Fibroblast of lung (primary cell): ENCODE measurements around the gene SH2D3C. TPM values are rescaled to one million over a fixed set of nuclear protein-coding genes. Genes with fewer than 3 reads are reported as not detected.

Experiments
- DNase-seq, 2 donors: peaks; one replicate each; pipeline versions ENCODE4 v3.0.0 to v3.0.0-alpha.2; 2010; ENCODE audit warnings: low read depth in 2 of 2
- H2AFZ ChIP-seq: 2 replicates; pipeline ENCODE4 v1.5.1; 2012; ENCODE audit warnings: low read length, control low read depth, inconsistent platforms
- H3K27ac ChIP-seq: 2 replicates; pipeline ENCODE4 v1.5.1; 2011; ENCODE audit warnings: low read length, control low read depth; ENCODE audit not compliant: insufficient read depth
- H3K27me3 ChIP-seq: 2 replicates; pipeline ENCODE4 v1.5.1; 2011; ENCODE audit warnings: mild to moderate bottlenecking, low read length; ENCODE audit not compliant: control insufficient read depth, insufficient read depth
- H3K36me3 ChIP-seq: 2 replicates; pipeline ENCODE4 v1.5.1; 2011; ENCODE audit warnings: low read length; ENCODE audit not compliant: control insufficient read depth, insufficient read depth
- H3K4me1 ChIP-seq: 2 replicates; pipeline ENCODE4 v1.5.1; 2011; ENCODE audit warnings: low read length; ENCODE audit not compliant: control insufficient read depth, insufficient read depth; ENCODE audit errors: extremely low read depth
- H3K4me2 ChIP-seq: 2 replicates; pipeline ENCODE4 v1.5.1; 2011; ENCODE audit warnings: low read length, control low read depth; ENCODE audit not compliant: insufficient read depth; ENCODE audit errors: extremely low read depth
- H3K4me3 ChIP-seq, 4 experiments: fragments of 200-600 bp in 1 of 4; sonication (generic) in 1 of 4; replicated peaks in 1 of 4; 2 replicates each; pipeline ENCODE4 v1.5.1; 2011 to 2016; ENCODE audit warnings: low read length in 4 of 4, low read depth in 3 of 4, mild to moderate bottlenecking in 3 of 4, control low read depth in 2 of 4, inconsistent platforms in 1 of 4, mixed read lengths in 1 of 4; ENCODE audit not compliant: insufficient read depth in 1 of 4; ENCODE audit errors: control extremely low read depth in 1 of 4
- H3K79me2 ChIP-seq: 2 replicates; pipeline ENCODE4 v1.5.1; 2012; ENCODE audit warnings: mild to moderate bottlenecking, low read length, inconsistent platforms; ENCODE audit not compliant: control insufficient read depth, insufficient read depth
- H3K9ac ChIP-seq: 2 replicates; pipeline ENCODE4 v1.5.1; 2011; ENCODE audit warnings: mild to moderate bottlenecking, low read length, control low read depth; ENCODE audit not compliant: insufficient read depth
- H3K9me3 ChIP-seq: 2 replicates; pipeline ENCODE4 v1.5.1; 2012; ENCODE audit warnings: low read depth, low read length; ENCODE audit not compliant: control insufficient read depth, insufficient read depth
- H4K20me1 ChIP-seq: 2 replicates; pipeline ENCODE4 v1.5.1; 2011; ENCODE audit warnings: low read length; ENCODE audit not compliant: control insufficient read depth, insufficient read depth; ENCODE audit errors: extremely low read depth
- EZH2 ChIP-seq: IDR thresholded peaks from 2 replicates; pipeline ENCODE4 v1.5.1; 2012; ENCODE audit warnings: low read length, control low read depth, mild to moderate bottlenecking; ENCODE audit errors: missing control alignments
- polyA plus RNA-seq, 2 donors: library from polyadenylated mRNA; depleted of rRNA in 1 of 2; stranded (reverse) in 1 of 2; unstranded in 1 of 2; fragments of >200 nt; gene quantifications; 2 replicates each; pipeline ENCODE4 v1.2.1, GENCODE V29; 2011 to 2012; ENCODE audit warnings: missing spikeins in 1 of 2
- total RNA-seq: library from RNA; depleted of rRNA; stranded (reverse); fragments of >200 nt; gene quantifications from 2 replicates; pipeline ENCODE4 v1.2.1, GENCODE V29; 2014
- TF ChIP-seq, protein P1 (sequence below), 2 donors: IDR thresholded peaks in 1 of 2; conservative IDR thresholded peaks in 1 of 2; 1 replicate in 1 of 2; 2 replicates in 1 of 2; pipeline ENCODE4 v1.5.1; 2011 to 2012; ENCODE audit warnings: low read length in 2 of 2, control low read depth in 1 of 2, inconsistent platforms in 1 of 2, low read depth in 1 of 2, mild to moderate bottlenecking in 1 of 2

SH2D3C gene
- total and polyA plus RNA-seq, 2 donors (not counting 1 experiment from before 2014, with no cell fraction given), result 1.2 TPM; not detected in 1

GRCh38 chr9:127731938-127732337 lies 46.5 kb downstream of the SH2D3C start:
- no peak overlapping the region for H3K27ac ChIP-seq
- H3K9me3 ChIP-seq, result no peaks in the 10 kb centered on the region
- no peaks in the 10 kb centered on the region for H4K20me1 ChIP-seq
- H3K4me3 ChIP-seq, result no peak overlapping the region
- no peak overlapping the region for H2AFZ ChIP-seq
- H3K4me1 ChIP-seq, result peaks cover 9% of the 10 kb centered on the region
- H3K36me3 ChIP-seq, result peaks cover 3% of the 10 kb centered on the region
- no peak for DNase-seq
- TF ChIP-seq EZH2, result no peak
- TF ChIP-seq, protein P1, sequence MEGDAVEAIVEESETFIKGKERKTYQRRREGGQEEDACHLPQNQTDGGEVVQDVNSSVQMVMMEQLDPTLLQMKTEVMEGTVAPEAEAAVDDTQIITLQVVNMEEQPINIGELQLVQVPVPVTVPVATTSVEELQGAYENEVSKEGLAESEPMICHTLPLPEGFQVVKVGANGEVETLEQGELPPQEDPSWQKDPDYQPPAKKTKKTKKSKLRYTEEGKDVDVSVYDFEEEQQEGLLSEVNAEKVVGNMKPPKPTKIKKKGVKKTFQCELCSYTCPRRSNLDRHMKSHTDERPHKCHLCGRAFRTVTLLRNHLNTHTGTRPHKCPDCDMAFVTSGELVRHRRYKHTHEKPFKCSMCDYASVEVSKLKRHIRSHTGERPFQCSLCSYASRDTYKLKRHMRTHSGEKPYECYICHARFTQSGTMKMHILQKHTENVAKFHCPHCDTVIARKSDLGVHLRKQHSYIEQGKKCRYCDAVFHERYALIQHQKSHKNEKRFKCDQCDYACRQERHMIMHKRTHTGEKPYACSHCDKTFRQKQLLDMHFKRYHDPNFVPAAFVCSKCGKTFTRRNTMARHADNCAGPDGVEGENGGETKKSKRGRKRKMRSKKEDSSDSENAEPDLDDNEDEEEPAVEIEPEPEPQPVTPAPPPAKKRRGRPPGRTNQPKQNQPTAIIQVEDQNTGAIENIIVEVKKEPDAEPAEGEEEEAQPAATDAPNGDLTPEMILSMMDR (conservative IDR thresholded peaks at IDR 0.05 in 1 of 2, IDR thresholded peaks at IDR 0.05 in 1 of 2; ENCODE audit: low read depth in 1 of 2, low read length in 2 of 2), result no peak
- H3K9ac ChIP-seq, result no peak overlapping the region
- H3K4me2 ChIP-seq, result no peak overlapping the region
- H3K79me2 ChIP-seq, result no peaks in the 10 kb centered on the region
- H3K27me3 ChIP-seq, result no peaks in the 10 kb centered on the region

GRCh38 chr9:127730799-127731410 lies 47.6 kb downstream of the SH2D3C start:
- no peak for TF ChIP-seq EZH2
- TF ChIP-seq, protein P1 (conservative IDR thresholded peaks at IDR 0.05 in 1 of 2, IDR thresholded peaks at IDR 0.05 in 1 of 2; ENCODE audit: low read depth in 1 of 2, low read length in 2 of 2), result no peak
- H2AFZ ChIP-seq, result no peak overlapping the region
- DNase-seq, result no peak
- no peaks in the 10 kb centered on the region for H3K79me2 ChIP-seq
- no peaks in the 10 kb centered on the region for H4K20me1 ChIP-seq
- no peaks in the 10 kb centered on the region for H3K9me3 ChIP-seq
- no peak overlapping the region for H3K27ac ChIP-seq
- H3K36me3 ChIP-seq, result peaks cover 3% of the 10 kb centered on the region
- H3K9ac ChIP-seq, result no peak overlapping the region
- H3K27me3 ChIP-seq, result no peaks in the 10 kb centered on the region
- H3K4me1 ChIP-seq, result peaks cover 9% of the 10 kb centered on the region
- no peak overlapping the region for H3K4me3 ChIP-seq
- no peak overlapping the region for H3K4me2 ChIP-seq

GRCh38 chr9:127730262-127730661 lies 48.2 kb downstream of the SH2D3C start:
- TF ChIP-seq EZH2, result no peak
- TF ChIP-seq, protein P1 (conservative IDR thresholded peaks at IDR 0.05 in 1 of 2, IDR thresholded peaks at IDR 0.05 in 1 of 2; ENCODE audit: low read depth in 1 of 2, low read length in 2 of 2), result no peak
- Histone ChIP-seq H3K36me3 (peaks cover 3% of the 10 kb centered on the region), H3K9ac (no peak overlapping the region), H3K27ac (no peak overlapping the region), H4K20me1 (no peaks in the 10 kb centered on the region), H3K4me2 (no peak overlapping the region), H3K4me1 (peaks cover 5% of the 10 kb centered on the region), H3K79me2 (no peaks in the 10 kb centered on the region), H3K27me3 (no peaks in the 10 kb centered on the region), H2AFZ (no peak overlapping the region), H3K9me3 (no peaks in the 10 kb centered on the region), H3K4me3 (no peak overlapping the region)
- DNase-seq, result no peak
